HG03565 (cell line): ENCODE data around the gene CLDN5.

Source experiments
- ATAC-seq: cut with Tn5 transposase; IDR thresholded peaks from one replicate; pipeline ENCODE4 v1.9.1; 2021; ENCODE audit warnings: mild to moderate bottlenecking, moderate library complexity; ENCODE audit not compliant: unreplicated experiment

Gene CLDN5

DNA sequence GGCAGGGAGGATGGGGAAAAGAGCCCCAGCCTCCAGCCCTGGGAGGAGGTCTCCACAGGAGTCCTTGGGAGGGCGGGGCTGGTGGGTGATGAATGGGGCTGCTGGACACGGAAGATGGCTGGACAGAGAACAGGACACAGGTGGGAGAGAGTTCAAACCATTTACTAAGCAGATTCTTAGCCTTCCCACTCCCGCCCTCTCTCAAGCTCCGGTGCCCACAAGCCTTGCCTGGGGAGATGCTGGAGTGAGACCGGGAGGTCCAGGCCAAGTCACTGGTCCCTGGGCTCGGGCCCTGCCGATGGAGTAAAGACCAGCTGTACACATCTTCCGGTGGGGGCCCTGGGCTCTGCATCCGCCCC is 1.4 kb downstream of the CLDN5 start:
- no peak for ATAC-seq

DNA sequence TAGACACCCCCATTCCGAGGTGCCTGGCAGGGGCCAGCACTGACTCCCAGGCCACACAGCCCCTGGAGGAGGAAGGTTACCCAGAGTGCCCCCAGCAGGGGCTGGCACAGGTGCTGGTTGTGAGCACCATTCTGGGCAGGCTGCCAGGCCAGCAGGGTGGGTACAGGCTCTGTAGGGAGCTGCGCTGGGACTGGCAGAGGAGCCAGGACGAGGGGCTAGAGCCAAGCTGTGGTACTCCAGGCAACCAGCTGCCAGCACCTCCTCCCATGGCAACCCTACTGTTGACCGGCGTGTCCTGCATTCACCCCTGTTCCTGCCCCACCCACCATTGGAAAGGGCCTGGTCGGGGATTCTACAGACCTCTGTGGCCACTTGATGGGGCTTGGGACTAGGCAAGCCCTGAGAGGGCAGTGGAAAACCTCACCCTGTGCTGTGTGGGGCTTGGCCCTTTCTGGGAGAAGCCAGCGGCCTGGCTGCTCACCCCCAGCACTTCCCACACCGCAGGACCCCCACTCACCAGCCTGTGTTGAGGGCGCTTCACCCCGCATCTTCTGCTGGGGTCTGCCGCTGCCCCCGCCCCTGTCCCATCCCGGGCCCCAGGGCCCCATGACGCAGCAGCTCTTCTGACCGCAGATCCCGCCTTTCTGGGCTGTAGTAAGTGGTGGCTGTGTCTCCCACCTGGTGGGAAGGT is 1.9 kb downstream of the CLDN5 start:
- no peak for ATAC-seq

DNA sequence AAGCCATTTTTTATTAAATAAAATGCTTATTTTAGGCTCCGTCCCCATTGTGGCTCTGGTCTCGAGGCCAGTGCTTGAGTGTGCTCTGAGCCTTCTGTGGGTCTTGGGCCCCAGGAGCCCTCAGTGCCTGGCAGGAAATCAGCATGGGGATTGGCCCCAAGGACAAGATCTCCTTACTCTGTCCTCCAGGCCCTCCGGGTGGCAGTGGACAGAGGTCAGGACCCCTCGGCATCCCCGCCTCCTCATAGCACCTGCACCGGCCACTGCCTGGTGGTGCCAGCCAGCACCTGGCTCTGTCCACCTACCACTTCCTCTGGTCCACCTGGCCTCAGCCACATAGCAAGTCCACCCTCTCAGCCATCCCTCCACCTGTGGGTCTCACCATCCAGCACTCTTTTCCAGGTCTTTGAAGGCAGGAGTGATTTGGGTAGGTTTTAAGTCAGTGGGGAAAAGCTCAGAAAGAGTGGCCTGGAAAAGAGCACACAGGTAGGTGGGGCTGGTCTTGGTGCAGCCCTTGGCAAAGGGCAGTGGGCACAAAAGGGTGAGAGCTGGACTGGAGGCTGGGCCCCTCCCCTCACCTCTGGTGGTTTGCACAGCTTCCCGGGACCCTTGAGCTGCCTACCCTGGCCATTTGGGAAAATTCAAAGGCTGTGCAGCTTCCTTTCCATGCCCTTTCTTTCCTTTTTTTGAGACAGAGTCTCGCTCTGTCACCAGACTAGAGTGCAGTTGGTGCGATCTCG is 3.5 kb downstream of the CLDN5 start:
- no peak for ATAC-seq

DNA sequence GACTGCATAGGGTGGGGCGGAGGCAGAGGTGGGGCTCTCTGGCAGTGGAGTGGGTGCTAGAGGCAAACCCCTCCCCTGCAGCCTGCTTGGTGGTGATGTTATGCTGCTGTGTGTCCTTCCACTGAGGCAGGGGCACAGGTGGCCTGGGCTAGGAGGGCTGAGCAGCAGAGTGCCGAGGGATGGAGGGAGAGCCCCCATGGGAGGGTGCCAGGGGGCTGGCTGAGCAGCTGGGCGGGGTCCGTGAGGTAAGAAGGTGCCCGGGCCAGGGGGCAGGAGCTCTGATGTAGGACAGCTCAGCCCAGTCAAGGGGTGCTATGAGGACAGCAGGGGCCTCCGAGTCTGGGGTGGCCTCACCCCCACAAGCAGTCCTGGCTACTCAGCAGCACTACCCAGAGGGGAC is 4.2 kb downstream of the CLDN5 start:
- no peak for ATAC-seq

DNA sequence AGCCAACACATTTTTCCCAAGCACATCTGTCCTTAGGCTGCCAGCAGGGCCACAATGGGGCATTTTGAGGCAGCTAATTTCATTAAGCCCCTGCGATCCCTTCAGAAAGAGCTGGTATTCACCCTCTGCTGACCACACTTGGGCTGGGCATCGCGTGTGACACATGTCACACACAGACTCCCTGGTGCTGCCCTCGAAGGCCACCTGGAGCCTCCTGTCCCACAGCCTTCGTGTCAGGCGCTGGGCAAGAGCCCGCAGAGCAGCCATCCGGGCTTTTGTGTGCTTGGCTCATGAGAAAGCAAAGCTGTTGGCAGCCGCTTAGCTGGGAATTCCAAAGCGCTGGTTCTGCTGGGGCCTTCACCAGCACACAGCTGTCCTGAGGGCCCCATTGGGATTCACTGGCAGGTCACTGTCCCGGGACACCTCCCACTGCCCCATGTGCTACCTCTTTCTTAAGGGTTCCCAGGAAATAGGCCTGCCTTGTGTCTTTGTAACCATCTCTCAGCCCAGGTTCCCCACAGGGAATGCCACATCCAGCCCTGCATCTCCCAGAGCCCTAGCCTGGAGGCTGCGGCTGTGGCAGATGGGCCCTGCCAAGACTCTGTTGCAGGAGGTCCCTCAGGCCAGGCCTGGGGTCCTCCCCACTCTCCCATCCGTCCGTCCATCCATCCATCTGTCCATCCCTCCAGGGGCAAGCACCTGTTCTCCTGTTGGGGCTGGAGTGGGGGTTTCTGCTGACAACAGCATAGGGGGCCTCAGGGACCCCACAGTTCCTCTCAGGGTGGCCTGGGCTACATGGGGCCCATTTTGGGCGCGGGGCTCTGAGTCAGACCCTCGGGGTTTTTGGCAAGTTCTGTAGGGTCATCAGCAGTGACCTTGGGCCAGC is 4.9 kb downstream of the CLDN5 start:
- ATAC-seq, result no peak

DNA sequence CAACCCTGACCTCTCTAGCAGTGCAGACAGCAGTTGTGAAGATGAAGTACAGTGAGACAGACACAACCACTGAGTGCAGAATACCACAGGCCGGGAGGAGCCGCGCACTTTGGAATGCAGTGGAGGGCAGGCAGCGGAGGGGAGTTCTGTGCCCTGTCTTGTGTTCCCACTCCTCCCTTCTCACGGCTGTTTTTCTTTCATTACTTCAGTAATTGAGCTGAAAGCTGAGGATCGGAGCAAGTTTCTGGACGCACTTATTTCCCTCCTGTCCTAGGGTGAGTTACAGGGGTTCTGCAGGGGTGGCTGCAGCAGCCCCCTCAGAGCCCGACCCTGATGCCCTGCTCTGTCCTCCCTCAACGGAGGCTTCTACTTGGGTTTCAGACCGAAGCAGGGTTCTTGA is 5.6 kb downstream of the CLDN5 start:
- ATAC-seq, result no peak

DNA sequence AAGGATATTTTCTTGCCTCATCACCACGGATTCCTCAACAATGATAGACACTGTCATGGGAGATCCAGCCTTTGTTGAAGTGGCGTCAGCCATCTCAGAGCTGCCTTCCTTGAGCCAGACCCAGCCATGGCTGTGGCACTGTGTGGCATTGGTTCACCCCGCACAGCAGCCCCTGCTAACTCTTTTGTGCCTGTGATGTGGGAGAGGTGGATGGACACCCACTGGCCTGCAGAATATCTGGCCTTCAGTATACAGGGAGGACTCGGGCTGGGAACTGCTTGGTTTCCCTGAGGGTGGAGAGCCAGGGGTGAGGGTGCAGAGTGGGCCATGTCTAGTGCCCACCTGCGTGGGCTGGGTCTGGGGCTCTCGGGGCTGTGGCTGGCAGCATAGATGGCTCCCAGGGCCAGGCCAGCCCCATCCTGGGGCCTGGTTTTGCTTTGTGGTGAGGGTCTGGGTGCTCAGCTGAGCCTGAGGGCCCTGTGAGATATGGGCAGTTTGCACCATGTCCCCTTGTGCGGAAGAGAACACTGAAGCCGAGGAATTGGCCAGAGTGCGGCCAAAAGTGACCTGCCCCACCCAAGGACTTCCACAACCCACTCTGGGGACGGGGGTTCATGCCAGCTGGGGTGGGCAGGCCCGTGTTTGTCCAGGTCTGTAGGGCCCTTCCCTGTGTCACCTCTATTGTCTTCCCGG is 6.1 kb downstream of the CLDN5 start:
- ATAC-seq, result no peak

DNA sequence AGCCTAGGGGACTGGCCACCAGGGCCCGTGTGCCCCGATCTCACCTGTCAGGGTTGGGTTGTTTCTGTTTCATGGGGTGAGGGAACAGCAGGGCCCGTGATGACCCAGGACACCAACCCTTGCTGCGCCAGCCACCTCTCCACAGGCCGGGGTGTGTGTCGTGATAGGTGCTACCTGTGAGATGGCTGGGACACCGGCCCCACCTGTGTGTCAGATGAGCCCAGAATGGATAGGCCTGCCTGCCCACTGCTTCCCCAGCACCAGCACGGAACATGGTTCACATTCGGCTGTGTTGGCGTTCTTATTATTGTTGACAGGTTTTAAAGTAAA is 7.1 kb downstream of the CLDN5 start:
- ATAC-seq, result no peak

DNA sequence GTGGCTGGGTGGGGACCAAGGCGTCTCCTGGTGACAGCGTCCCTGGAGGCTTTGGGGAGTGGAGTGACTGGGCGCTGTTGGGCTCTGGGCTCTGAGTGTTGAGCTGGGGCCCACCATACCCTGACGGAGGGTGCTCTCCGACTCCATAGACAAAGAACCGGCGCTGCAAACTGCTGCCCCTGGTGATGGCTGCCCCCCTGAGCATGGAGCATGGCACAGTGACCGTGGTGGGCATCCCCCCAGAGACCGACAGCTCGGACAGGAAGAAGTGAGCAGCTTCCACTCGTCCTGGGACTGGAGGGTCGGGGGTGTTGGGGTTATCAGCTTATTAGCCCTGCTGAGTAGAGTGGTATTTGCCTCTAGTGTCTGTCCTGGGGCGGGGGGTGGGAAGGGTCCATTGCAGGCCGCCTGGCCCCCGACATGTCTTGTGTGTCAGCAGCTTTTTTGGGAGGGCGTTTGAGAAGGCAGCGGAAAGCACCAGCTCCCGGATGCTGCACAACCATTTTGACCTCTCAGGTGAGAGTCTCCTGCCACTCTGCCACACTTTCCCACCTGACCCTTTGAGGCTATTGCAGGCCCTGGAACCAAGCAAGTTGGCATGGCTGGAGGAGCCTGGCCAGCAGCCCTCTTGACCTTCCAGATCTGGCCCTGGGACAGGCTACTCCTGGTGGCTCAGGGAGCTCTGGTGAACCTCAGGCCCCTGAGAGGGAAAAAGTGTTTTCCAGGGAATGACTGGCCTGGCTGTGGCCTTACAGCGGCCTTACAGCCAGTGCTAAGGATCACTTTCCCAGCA is 7.6 kb downstream of the CLDN5 start:
- ATAC-seq, result no peak

DNA sequence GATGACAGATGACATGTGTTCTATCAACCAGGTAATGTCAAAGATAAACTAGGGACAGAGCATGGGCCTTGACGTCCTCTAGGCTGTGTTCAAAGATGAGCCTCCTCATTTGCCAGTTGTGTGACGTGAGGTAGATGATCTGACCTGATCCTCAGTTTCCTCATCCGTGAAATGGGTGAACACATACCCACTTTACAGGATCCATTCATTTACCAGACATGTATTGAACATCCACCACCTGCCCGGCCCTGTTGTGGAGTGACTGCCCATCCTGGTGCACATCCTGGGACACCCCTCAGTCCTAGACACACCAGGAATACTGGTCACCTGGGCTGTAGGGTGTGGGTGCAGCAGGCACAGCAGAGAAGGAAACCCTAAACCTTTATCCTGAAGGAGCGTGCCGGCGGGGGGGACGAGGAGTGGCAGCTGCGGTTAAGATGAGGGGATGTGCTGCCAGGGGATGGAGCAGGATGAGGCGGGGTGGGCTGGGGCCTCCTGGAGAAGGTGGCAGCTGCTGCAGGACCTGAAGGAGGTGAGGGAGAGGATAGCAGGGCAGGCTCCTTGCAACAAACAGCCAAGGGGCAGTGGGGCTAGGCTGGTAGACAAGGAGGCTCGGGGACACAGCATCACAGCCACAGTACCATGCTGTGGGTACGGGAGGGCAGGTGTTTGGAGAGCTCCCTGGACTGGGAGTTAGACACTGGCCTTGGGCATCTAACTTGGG is 8.4 kb downstream of the CLDN5 start:
- no peak for ATAC-seq

DNA sequence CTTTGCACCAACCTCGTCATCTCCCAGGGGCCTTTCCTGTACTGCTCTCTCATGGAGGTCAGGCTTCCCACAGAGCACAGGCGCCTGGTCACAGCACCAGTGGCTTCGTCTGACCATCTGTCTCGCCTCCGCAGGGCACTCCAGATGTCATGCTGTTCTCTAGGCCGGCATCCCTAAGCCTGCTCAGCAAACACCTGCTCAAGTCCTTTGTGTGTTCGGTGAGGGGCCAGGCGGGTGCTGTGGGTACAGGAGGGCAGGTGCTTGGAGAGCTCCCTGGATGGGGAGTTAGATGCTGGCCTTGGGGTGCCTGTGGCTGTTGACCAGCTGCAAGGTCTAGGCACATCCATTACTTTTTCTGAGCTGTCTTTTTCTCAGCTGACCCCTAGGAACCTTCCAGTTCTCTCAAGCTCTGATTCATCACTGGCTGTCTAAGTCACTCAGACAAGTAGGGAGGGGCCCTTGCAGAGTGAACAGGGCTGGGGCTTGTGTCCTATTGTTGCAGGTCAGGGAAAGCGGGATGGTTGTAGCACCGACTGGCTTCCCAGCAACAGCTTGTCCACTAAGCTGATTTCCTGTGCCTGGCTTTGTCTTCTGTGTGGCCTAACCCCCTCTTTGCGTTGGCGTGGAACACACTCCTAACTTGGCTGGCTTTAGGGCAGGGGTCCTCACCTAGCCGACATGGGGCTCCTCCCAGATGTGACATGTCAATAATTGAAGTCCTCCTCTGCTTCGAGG is 9.2 kb downstream of the CLDN5 start:
- no peak for ATAC-seq

DNA sequence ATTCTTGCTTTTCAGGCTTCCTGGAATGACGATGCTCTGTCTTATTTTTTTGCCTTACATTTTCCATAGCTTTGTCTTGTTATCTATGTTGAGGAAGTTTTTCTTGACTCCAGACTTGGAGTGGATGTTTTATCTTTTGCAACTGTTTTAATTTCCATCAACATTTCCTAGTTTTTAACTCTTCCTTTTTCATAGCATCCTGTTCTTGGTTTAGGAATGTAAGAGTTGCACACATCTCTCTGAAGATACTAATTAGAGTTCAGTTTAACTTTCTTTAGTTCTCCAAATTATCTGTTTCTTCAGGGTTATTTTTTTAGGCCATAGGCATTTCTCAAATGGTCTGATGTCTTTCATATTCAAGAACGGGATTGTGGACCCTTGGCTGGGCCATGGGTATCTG is 10.4 kb downstream of the CLDN5 start:
- ATAC-seq, result no peak

DNA sequence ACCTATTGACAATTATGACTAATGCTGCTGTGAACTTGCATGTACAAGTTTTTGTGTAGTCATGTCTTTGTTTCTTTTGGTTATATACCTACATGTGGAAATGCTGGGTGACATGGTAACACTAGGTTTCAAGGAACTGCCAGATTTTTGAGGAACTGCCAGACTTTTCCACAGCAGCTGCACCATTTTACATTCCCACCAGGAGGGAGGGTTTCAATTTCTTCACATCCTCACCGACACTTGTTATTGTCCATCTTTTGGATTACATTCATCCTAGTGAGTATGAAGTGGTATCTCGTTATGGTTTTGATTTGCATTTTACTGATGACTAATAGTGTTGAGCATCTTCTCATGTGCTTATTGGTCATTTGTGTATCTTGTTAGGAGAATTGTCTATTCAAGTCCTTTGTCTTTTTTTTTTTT is 13.3 kb downstream of the CLDN5 start:
- no peak for ATAC-seq

DNA sequence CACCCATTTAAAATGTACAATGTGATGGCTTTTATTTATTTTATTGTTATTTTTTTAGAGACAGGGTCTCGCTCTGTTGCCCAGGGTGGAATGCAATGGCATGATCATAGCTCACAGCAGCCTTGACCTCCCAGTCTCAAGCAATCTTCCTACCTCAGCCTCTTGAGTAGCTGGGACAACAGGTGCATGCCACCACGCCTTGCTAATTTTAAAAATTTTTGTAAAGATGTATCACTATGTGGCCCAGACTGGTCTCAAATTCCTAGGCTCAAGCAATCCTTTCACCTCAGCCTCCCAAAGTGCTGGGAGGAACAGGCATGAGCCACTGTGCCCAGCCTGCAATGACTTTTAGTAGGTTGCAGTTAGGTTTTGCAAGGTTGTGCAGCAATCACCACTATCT is 14.3 kb downstream of the CLDN5 start:
- no peak for ATAC-seq

DNA sequence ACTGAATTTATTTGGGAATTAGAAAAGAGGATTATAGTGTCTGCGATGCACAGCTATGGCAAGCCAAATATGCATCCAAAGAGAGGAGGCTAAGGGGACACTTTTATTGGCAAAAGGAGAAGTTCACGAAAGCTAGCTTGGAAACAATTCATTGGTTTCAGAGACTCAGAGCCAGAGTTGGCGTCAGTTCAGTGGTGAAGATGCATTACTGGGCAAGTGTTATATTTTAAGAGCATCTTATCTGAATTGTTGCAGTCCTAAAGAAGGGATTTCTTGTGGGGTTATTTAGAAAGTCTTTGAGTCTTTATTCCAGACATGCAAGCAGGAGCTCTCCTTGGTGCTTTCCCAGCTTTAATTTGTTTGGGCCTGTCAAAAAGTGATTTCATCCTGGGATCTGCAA is 15.0 kb downstream of the CLDN5 start:
- no peak for ATAC-seq

DNA sequence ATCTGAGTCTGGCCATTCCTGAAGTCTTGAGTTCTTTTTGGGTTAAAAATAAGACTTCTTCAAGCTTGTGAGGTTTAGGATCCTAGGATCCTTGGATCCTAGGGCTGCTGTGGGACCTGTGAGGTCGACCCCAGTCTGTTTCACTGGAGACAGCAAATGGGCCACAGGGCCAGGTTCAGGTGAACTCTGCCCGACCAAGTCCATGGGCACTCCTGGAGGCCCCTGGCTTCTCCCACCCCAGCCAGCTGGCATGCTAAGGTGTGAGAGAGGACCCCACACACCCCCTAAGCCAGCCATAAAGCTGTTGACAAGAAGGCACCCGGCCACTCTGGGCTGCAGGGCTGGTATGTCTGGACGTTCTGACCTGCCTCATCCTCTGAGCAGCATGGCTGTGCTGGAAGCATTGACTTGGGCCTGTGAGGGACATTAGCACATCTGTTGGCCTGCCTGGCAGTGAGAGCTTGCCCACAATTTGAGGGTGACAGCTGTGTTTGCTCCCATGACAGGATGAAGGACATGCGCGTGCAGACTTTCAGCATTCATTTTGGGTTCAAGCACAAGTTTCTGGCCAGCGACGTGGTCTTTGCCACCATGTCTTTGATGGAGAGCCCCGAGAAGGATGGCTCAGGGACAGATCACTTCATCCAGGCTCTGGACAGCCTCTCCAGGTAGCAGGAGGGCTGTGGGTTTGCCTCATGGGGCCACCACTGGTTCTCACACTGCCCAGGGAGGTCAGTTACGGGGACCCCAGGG is 16.0 kb downstream of the CLDN5 start:
- no peak for ATAC-seq

DNA sequence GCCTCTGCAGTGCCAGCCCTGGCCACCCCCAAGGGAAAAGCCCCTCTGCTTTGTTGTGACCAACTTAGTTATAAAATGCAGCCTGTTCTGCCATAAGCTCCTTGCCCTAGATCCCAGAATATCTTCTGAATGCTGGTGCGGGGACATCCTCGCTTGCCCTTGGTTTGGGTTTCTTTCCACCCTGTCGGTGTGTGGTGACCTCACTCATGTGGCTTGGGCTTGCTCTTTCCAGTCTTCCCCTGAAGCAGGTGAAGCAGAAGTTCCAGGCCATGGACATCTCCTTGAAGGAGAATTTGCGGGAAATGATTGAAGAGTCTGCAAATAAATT is 16.7 kb downstream of the CLDN5 start:
- ATAC-seq, result no peak

DNA sequence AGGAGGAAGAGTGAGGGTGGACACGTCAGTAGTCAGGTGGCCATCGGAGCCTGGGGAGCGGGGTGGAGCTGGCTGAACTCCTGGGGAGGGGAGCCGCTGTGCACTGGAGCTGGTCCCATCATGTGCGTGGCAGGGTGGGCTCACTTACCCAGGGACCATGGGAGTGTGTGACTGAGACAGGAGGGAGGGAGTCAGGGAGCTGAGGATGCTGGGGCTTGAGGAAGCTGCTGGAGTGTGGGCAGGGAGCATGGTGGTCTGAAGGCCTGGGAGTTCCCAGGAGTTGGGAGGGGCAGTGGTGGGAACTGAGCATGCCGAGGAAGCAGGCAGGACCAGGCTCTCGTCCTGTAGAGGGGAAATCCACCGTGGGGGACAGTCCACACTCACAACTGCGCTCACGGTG is 18.0 kb downstream of the CLDN5 start:
- ATAC-seq, result no peak

DNA sequence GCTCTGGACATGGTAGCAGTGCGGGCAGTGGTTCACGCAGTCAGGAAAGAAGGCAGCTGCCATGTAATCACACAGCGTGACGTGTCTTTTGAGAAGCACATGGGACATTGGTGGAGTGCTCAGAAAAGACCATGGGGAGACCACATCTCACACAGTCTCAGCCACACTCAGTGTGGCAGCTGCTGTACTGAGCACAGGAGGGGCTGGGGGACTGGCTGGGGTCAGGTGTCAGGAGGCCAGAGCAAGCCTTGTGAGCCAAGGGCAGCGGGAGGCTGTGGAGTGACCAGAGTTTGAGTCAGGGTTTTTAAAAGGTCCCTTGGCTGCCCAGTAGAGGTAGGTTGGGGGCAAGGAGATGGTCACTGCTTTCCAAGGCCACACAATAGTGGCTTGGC is 18.5 kb downstream of the CLDN5 start:
- ATAC-seq, result no peak
